BLaER1 (cell line): ENCODE results near the gene BTN3A1.
A peak's percentile ranks its signal among the peaks of the same experiment; 100 is the strongest.

Source experiments
- H3K27ac ChIP-seq: shearing (Covaris generic); formaldehyde crosslinking; 2 replicates; pipeline ENCODE4 v1.8.1; 2022
- H3K27me3 ChIP-seq: shearing (Covaris generic); formaldehyde crosslinking; 2 replicates; pipeline ENCODE4 v1.8.1; 2022
- H3K36me3 ChIP-seq: shearing (Covaris generic); formaldehyde crosslinking; 2 replicates; pipeline ENCODE4 v1.8.1; 2022
- H3K4me1 ChIP-seq: shearing (Covaris generic); formaldehyde crosslinking; 2 replicates; pipeline ENCODE4 v1.8.1; 2022
- H3K4me2 ChIP-seq: shearing (Covaris generic); formaldehyde crosslinking; 2 replicates; pipeline ENCODE4 v1.8.1; 2022
- H3K4me3 ChIP-seq: shearing (Covaris generic); formaldehyde crosslinking; 2 replicates; pipeline ENCODE4 v1.8.1; 2022
- H3K9ac ChIP-seq: shearing (Covaris generic); formaldehyde crosslinking; 2 replicates; pipeline ENCODE4 v1.8.1; 2022
- H3K9me3 ChIP-seq: shearing (Covaris generic); formaldehyde crosslinking; 2 replicates; pipeline ENCODE4 v1.8.1; 2022
- H4K20me1 ChIP-seq: shearing (Covaris generic); formaldehyde crosslinking; 2 replicates; pipeline ENCODE4 v1.8.1; 2022
- Cebpa-rat ChIP-seq: shearing (Covaris generic); IDR thresholded peaks from 2 replicates; pipeline ENCODE4 v1.8.1; 2022

The BTN3A1 gene

DNA sequence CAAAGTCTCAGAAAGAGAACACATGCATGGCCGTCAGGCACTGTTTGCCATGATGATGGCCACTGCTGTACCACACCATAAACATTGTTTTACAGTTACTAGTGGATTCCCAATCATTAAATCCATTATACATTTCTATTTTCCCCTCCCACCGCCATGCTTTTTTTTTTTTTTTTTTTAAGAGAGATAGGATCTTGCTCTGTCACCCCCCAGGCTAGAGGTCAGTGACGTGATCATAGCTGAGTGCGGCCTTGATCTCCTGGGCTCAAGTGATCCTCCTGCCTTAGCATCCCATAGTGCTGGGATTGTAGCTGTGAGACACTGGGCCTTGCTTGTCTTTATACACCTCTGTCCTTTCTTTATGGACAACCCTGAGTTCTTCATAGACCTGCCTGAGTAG is 33.9 kb downstream of the BTN3A1 start:
- Histone ChIP-seq H3K27me3 (no peaks in the 10 kb centered on the region), H3K4me1 (peaks cover 11% of the 10 kb centered on the region), H3K36me3 (peaks cover 32% of the 10 kb centered on the region), H4K20me1 (no peaks in the 10 kb centered on the region), H3K9ac (no peak overlapping the region), H3K9me3 (peaks cover 31% of the 10 kb centered on the region), H3K27ac (no peak overlapping the region), H3K4me2 (no peak overlapping the region), H3K4me3 (no peak overlapping the region)
- TF ChIP-seq Cebpa-rat: no peak

DNA sequence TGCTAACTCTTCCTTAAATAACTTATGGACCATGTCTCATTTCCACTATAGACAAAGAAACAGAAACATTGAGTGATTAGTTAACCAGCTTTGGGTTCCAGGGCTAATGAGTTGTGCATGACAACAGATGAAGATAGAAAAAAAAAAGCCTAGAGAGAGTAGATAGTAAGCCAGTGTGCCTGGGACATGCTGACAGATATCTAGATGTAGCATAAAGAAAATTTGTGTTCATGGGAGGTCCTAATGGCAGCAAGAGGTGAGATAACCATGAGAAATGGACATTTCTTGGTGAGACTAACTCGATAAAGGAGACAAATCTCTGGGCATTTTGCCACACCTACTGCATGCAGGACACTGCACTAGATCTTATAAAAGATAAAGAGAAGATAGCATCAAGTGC is 35.5 kb downstream of the BTN3A1 start:
- H3K9ac ChIP-seq: no peak overlapping the region
- H3K4me3 ChIP-seq: no peak overlapping the region
- H3K9me3 ChIP-seq: peaks cover 27% of the 10 kb centered on the region
- peaks cover 20% of the 10 kb centered on the region for H3K36me3 ChIP-seq
- H3K4me1 ChIP-seq: peaks cover 26% of the 10 kb centered on the region
- no peaks in the 10 kb centered on the region for H4K20me1 ChIP-seq
- no peak overlapping the region for H3K4me2 ChIP-seq
- TF ChIP-seq Cebpa-rat: no peak
- H3K27me3 ChIP-seq: no peaks in the 10 kb centered on the region
- no peak overlapping the region for H3K27ac ChIP-seq

DNA sequence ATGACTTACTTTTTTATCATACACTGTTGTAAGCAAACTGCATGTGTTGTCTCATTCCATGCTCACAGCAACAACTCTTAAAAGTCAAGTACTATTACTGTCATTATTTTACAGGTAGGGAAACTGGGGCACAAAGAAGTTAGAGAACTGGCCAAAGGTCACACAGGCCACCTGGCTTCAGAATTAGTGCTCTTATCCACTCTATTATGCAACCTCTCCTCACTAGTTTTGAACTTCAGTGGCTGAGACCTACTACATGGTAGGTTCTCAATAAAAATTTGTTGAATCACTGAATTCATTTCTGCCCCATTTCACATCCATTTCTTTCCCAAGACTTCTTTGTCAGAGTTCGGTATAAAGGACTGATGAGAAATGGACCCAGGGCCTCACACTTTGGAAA is 35.9 kb downstream of the BTN3A1 start:
- no peak overlapping the region for H3K9ac ChIP-seq
- no peak overlapping the region for H3K4me2 ChIP-seq
- peaks cover 16% of the 10 kb centered on the region for H3K36me3 ChIP-seq
- H4K20me1 ChIP-seq: no peaks in the 10 kb centered on the region
- no peak overlapping the region for H3K27ac ChIP-seq
- peaks cover 26% of the 10 kb centered on the region for H3K4me1 ChIP-seq
- peaks cover 22% of the 10 kb centered on the region for H3K9me3 ChIP-seq
- H3K4me3 ChIP-seq: no peak overlapping the region
- H3K27me3 ChIP-seq: no peaks in the 10 kb centered on the region
- TF ChIP-seq Cebpa-rat: no peak

DNA sequence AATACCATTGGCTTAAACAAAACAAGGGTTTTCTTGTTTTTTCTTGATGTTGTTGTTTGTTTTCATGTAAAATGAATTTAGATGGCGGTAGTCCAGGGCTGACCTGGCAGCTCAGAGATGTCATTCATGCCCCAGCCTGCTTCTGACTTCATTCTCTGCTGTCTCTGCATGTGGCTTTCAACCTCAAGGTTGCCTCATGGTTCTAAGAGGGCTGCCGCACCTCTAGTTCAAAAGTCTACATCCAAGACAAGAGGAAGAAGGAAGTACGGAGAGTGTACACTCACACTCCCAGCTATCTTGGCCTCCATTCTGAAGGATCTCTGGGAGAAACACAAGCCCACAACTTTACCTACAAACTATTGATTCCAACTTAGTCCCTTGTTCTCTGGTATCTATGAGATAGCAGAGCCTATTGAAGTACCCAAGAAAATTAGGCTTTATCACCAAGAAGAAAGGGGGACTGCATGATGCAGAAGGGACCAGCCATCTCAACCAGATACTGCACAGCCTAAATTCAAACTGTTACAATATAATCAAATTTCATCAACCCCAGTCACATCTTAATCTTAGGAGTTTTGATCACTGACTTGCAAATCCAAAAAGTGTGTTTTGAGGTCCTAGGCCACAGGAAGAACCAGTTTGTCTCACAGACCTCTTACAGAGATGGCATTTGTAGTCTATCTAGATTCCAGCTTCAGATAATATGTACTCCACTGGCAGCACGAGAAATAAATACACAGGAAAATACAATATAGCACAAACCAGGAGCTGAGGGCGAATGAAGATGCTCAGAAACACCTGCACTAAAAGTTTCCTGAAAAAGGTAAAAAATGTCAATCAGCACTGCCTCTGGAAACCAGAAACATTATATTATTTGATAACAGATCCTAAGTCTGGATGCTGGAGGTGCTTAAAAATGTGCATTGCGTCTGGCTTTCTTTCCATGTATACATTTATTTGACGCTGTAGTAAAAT is 37.4 kb downstream of the BTN3A1 start:
- peak overlapping the region; percentile 69 for H3K4me3 ChIP-seq
- no peaks in the 10 kb centered on the region for H3K27me3 ChIP-seq
- peak overlapping the region; percentile 80 for H3K27ac ChIP-seq
- peak overlapping the region; percentile 74 for H3K4me2 ChIP-seq
- no peaks in the 10 kb centered on the region for H4K20me1 ChIP-seq
- peaks cover 11% of the 10 kb centered on the region for H3K36me3 ChIP-seq
- no peak for TF ChIP-seq Cebpa-rat
- peaks cover 26% of the 10 kb centered on the region for H3K4me1 ChIP-seq
- peak overlapping the region; percentile 76 for H3K9ac ChIP-seq
- H3K9me3 ChIP-seq: peaks cover 8% of the 10 kb centered on the region

DNA sequence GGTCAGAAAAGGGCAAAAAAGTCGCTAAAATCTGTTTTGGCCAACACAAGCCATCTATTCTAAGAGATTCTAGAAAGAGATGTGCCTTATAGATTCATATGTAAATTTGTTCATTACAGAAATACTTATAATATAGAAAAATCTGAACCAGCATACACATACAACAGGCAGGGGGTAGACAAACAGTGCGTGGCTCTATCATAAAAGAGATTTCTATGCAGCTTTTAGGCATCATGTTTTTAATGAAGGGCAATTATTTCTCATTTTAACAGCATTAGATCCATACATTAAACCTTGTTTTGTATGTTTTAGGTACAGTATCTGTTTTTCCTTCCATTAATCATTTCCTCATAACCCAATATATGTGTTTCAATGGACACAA is 38.9 kb downstream of the BTN3A1 start:
- H3K4me1 ChIP-seq: peaks cover 30% of the 10 kb centered on the region
- peaks cover 20% of the 10 kb centered on the region; the same call in 1 of the 2 replicates for H3K36me3 ChIP-seq
- TF ChIP-seq Cebpa-rat: no peak
- H3K27ac ChIP-seq: peak overlapping the region; percentile 80
- no peaks in the 10 kb centered on the region for H4K20me1 ChIP-seq
- H3K4me3 ChIP-seq: peak overlapping the region; percentile 69
- H3K9ac ChIP-seq: peak overlapping the region; percentile 76
- H3K27me3 ChIP-seq: no peaks in the 10 kb centered on the region
- H3K4me2 ChIP-seq: peak overlapping the region; percentile 74
- no peaks in the 10 kb centered on the region for H3K9me3 ChIP-seq

DNA sequence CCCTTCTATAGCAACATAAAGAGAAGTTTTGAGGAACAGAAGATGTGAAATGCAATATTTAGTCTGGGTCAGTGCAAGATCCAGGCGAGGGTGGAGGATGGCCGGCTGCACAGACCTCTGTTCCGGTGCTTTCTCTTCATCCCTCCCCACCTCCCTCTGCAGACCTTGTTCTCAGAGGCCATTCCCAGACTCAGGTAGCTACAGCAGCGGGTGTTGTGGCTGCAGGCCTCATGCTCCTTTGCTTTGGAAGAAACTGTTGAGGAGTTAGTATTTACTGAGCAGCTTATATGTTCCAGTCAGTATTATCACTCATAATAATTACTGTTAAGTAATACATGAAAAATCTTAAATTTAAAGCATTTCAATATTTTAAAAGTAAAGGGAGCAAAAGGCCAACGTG is 39.9 kb downstream of the BTN3A1 start:
- H3K4me3 ChIP-seq: peak overlapping the region; percentile 69; the same call in 1 of the 2 replicates
- no peak for TF ChIP-seq Cebpa-rat
- H4K20me1 ChIP-seq: no peaks in the 10 kb centered on the region
- H3K27me3 ChIP-seq: no peaks in the 10 kb centered on the region
- H3K9me3 ChIP-seq: no peaks in the 10 kb centered on the region
- peaks cover 27% of the 10 kb centered on the region for H3K36me3 ChIP-seq
- H3K27ac ChIP-seq: no peak overlapping the region
- H3K4me2 ChIP-seq: peak overlapping the region; percentile 74
- H3K4me1 ChIP-seq: peaks cover 31% of the 10 kb centered on the region
- H3K9ac ChIP-seq: peak overlapping the region; percentile 27

DNA sequence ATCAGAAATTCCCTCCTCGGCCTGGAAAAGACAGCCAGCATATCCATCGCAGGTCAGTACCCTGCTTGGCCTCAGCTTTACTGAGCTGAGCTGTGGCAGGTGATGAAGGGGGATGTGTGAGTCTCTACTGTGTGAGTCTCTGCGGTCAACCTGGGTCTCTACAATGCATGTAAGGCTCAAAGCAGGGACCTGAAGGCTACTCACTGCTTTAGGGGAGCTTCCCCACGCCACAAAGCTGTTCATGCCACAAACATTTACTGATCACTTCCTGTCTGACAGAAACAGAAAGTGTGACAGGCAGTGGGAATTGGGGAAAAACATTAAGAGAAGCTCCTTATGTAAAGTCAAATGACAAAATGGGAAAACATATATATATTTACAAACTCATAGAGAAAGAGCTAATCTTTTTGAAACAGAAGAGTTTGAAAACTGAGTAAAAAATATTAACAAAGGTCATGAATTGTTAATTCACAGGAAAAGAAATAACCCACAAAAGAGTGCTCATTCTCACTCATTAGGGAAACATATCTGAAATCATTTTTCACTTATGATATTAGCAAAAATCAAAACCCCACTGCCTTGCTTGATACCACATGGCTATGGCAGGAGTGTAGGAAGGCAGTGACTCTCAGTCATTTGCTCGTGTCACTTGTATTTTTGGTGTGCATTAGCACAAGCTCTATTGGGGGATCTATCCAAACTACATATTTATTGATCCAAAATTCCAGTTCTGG is 44.0 kb downstream of the BTN3A1 start:
- Histone ChIP-seq H3K9ac (no peak overlapping the region), H3K4me3 (no peak overlapping the region), H3K4me1 (peaks cover 19% of the 10 kb centered on the region), H3K27ac (no peak overlapping the region), H4K20me1 (no peaks in the 10 kb centered on the region), H3K36me3 (peaks cover 62% of the 10 kb centered on the region), H3K9me3 (no peaks in the 10 kb centered on the region), H3K4me2 (peak overlapping the region; percentile 24; the same call in 1 of the 2 replicates), H3K27me3 (no peaks in the 10 kb centered on the region)
- no peak for TF ChIP-seq Cebpa-rat

DNA sequence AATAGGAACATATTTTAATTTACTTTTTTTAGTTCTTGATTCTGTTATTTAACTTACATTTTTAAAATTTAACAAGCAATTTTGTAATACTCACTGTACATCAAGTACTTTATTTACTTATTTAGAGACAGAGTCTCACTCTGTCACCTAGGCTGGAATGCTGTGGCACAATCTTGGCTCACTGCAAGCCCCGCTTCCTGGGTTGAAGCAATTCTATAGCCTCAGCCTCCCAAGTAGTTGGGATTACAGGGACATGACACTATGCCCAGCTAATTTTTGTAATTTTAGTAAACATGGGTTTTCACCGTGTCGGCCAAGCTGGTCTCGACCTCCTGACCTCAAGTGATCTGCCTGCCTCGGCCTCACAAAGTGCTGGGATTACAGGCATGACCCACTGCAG is 45.2 kb downstream of the BTN3A1 start:
- Histone ChIP-seq H3K4me1 (peaks cover 8% of the 10 kb centered on the region), H4K20me1 (no peaks in the 10 kb centered on the region), H3K27me3 (no peaks in the 10 kb centered on the region), H3K27ac (no peak overlapping the region), H3K4me2 (no peak overlapping the region), H3K36me3 (peaks cover 68% of the 10 kb centered on the region), H3K9ac (no peak overlapping the region), H3K9me3 (no peaks in the 10 kb centered on the region), H3K4me3 (no peak overlapping the region)
- no peak for TF ChIP-seq Cebpa-rat

DNA sequence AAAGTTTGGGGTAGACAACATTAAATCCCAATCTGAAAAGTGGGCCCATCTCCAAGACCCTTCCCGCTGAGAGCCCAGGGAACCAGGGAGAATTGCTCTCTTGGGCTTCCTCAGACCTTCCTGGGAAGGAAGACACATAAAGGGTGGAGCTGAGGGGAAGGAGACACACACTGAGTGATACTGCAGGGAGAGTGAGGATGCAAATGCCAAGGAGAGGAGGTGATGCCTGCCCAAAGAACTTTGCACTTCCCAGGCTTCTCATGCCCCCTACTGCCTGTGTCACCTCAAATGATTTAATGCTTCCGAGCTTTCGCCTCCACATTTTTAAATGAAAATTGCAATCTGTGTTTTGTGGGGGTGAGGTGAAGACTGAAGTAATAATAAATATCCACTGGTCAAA is 48.2 kb downstream of the BTN3A1 start:
- no peak overlapping the region for H3K4me2 ChIP-seq
- peaks cover 35% of the 10 kb centered on the region for H3K4me1 ChIP-seq
- no peak overlapping the region for H3K27ac ChIP-seq
- TF ChIP-seq Cebpa-rat: no peak
- no peak overlapping the region for H3K4me3 ChIP-seq
- no peaks in the 10 kb centered on the region for H4K20me1 ChIP-seq
- peaks cover 55% of the 10 kb centered on the region for H3K36me3 ChIP-seq
- H3K27me3 ChIP-seq: no peaks in the 10 kb centered on the region
- H3K9ac ChIP-seq: no peak overlapping the region
- no peaks in the 10 kb centered on the region for H3K9me3 ChIP-seq
